DOHH2 (cell line): ENCODE results near the gene ZNF841.

Experiments used
- H3F3A ChIP-seq: fragments of 200-600 bp; sonication (generic), shearing (Covaris generic); 2 replicates; pipeline ENCODE4 v1.6.0; 2016; ENCODE audit warnings: antibody characterized with exemption, mild to moderate bottlenecking; ENCODE audit not compliant: control insufficient read depth, insufficient read depth
- H3K27ac ChIP-seq: fragments of 200-600 bp; sonication (generic); 2 replicates; pipeline ENCODE4 v1.5.1; 2014; ENCODE audit warnings: low read depth, mild to moderate bottlenecking, low read length, moderate library complexity
- H3K27me3 ChIP-seq: fragments of 200-600 bp; sonication (generic); 2 replicates; pipeline ENCODE4 v1.6.1; 2014; ENCODE audit warnings: mild to moderate bottlenecking, low read length, mixed read lengths; ENCODE audit not compliant: control insufficient read depth
- H3K36me3 ChIP-seq: fragments of 200-600 bp; sonication (generic); 2 replicates; pipeline ENCODE4 v1.6.1; 2014; ENCODE audit warnings: mild to moderate bottlenecking, low read length, moderate library complexity, mixed read lengths; ENCODE audit not compliant: control insufficient read depth
- H3K4me1 ChIP-seq: fragments of 200-600 bp; sonication (generic); 2 replicates; pipeline ENCODE4 v1.6.1; 2014; ENCODE audit warnings: mild to moderate bottlenecking, low read length, mixed read lengths; ENCODE audit not compliant: control insufficient read depth
- H3K4me2 ChIP-seq: fragments of 200-600 bp; sonication (generic); 2 replicates; pipeline ENCODE4 v1.6.0; 2014; ENCODE audit warnings: mild to moderate bottlenecking, low read length, moderate library complexity
- H3K4me3 ChIP-seq: fragments of 200-600 bp; sonication (generic); 2 replicates; pipeline ENCODE4 v1.5.1; 2014; ENCODE audit warnings: mild to moderate bottlenecking, low read length, mixed read lengths
- H3K79me2 ChIP-seq: fragments of 200-600 bp; sonication (generic); 2 replicates; pipeline ENCODE4 v1.6.1; 2014; ENCODE audit warnings: mild to moderate bottlenecking, low read length, mixed read lengths; ENCODE audit not compliant: control insufficient read depth
- H3K9me2 ChIP-seq: fragments of 200-600 bp; sonication (generic); replicated peaks from 2 replicates; pipeline ENCODE4 v1.6.1; 2014; ENCODE audit warnings: mild to moderate bottlenecking, low read length, mixed read lengths; ENCODE audit not compliant: control insufficient read depth
- H3K9me3 ChIP-seq: fragments of 200-600 bp; sonication (generic); 2 replicates; pipeline ENCODE4 v1.6.1; 2014; ENCODE audit warnings: antibody characterized with exemption, low read length, mixed read lengths; ENCODE audit not compliant: control insufficient read depth, insufficient read depth
- H4K20me1 ChIP-seq: fragments of 200-600 bp; sonication (generic); 2 replicates; pipeline ENCODE4 v1.6.0; 2014; ENCODE audit warnings: low read depth, mild to moderate bottlenecking, antibody characterized with exemption, low read length, moderate library complexity; ENCODE audit not compliant: control insufficient read depth, insufficient read depth
- CTCF ChIP-seq: fragments of 200-600 bp; sonication (generic); IDR thresholded peaks from one replicate; pipeline ENCODE4 v1.5.1; 2014; ENCODE audit warnings: antibody characterized with exemption, mild to moderate bottlenecking, low read depth, low read length; ENCODE audit not compliant: poor library complexity, severe bottlenecking
- EZH2phosphoT487 ChIP-seq: fragments of 200-600 bp; sonication (generic); IDR thresholded peaks from 2 replicates; pipeline ENCODE4 v1.6.1; 2017; ENCODE audit warnings: borderline replicate concordance, mild to moderate bottlenecking, antibody characterized with exemption, low read length, moderate library complexity, mixed read lengths

ZNF841 gene

DNA sequence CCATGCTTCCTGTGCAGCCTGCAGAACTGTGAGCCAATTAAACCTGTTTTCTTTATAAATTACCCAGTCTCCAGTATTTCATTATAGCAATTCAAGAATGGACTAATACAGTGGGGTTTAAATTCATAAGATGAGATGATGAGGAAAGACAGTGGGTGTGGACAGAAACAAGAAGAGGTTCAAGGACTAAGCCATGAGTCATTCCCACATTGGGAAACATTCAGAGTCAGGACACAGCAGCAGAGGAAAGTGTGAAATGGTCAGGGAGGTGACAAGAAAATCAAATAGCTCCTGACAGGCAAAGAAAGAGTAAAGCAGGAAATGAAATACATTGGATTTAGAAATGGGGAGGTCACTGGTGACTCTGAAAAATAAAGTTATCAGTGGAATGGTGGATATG is 9.1 kb downstream of the ZNF841 start:
- TF ChIP-seq CTCF (no peak), EZH2phosphoT487 (no peak)
- Histone ChIP-seq H3K79me2 (no peaks in the 10 kb centered on the region), H3F3A (no peaks in the 10 kb centered on the region), H3K4me3 (no peak overlapping the region), H3K9me2 (no peaks in the 10 kb centered on the region), H3K27ac (no peak overlapping the region), H3K4me2 (no peak overlapping the region), H3K4me1 (no peaks in the 10 kb centered on the region), H4K20me1 (no peaks in the 10 kb centered on the region), H3K27me3 (no peaks in the 10 kb centered on the region), H3K36me3 (no peaks in the 10 kb centered on the region), H3K9me3 (peaks cover 8% of the 10 kb centered on the region; the same call in 1 of the 2 replicates)

GRCh38 chr19:52070496-52070895 is 25.1 kb downstream of the ZNF841 start:
- Histone ChIP-seq H3K79me2 (no peaks in the 10 kb centered on the region), H3K4me3 (no peak overlapping the region), H3F3A (no peaks in the 10 kb centered on the region), H3K9me3 (peaks cover 35% of the 10 kb centered on the region), H4K20me1 (no peaks in the 10 kb centered on the region), H3K9me2 (no peaks in the 10 kb centered on the region), H3K4me1 (no peaks in the 10 kb centered on the region), H3K4me2 (no peak overlapping the region), H3K36me3 (peaks cover 11% of the 10 kb centered on the region; the same call in 1 of the 2 replicates), H3K27ac (no peak overlapping the region), H3K27me3 (no peaks in the 10 kb centered on the region)
- no peak for TF ChIP-seq CTCF
- TF ChIP-seq EZH2phosphoT487: no peak

DNA sequence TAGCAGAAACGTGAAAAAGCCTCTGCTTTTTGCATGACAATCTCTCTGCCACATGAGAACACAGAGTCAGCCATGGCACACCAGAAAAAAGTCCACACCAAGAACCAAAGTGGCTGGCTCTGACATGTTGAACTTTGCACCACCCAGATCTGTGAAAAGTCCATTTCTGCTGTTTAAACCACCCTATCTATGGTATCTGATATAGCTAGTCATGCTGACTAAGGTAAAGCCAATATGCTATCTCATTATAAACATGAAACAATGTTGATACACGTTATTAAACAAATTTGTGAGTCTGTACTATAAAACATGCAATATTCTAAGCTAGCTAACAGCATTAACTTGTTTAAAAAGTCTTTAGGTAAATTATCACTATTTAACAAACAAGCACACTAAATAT is 25.9 kb downstream of the ZNF841 start:
- Histone ChIP-seq H3K79me2 (no peaks in the 10 kb centered on the region), H3K4me1 (no peaks in the 10 kb centered on the region), H3K36me3 (peaks cover 11% of the 10 kb centered on the region; the same call in 1 of the 2 replicates), H3F3A (no peaks in the 10 kb centered on the region), H3K27ac (no peak overlapping the region), H3K4me3 (no peak overlapping the region), H3K9me3 (peaks cover 41% of the 10 kb centered on the region), H3K27me3 (no peaks in the 10 kb centered on the region), H4K20me1 (no peaks in the 10 kb centered on the region), H3K9me2 (no peaks in the 10 kb centered on the region), H3K4me2 (no peak overlapping the region)
- TF ChIP-seq EZH2phosphoT487: no peak
- no peak for TF ChIP-seq CTCF
